ENCODE data around the gene FAM50B. TPM values are rescaled to one million over a fixed set of nuclear protein-coding genes. Genes with fewer than 3 reads are reported as not detected.
"Not testable (repeated sequence)": the region's sequence is repeated elsewhere in the genome, so short reads cannot be mapped to it uniquely, and the experiment has no call there.

The FAM50B gene
- polyA plus RNA-seq, 1 donor, result 9.6 TPM

DNA sequence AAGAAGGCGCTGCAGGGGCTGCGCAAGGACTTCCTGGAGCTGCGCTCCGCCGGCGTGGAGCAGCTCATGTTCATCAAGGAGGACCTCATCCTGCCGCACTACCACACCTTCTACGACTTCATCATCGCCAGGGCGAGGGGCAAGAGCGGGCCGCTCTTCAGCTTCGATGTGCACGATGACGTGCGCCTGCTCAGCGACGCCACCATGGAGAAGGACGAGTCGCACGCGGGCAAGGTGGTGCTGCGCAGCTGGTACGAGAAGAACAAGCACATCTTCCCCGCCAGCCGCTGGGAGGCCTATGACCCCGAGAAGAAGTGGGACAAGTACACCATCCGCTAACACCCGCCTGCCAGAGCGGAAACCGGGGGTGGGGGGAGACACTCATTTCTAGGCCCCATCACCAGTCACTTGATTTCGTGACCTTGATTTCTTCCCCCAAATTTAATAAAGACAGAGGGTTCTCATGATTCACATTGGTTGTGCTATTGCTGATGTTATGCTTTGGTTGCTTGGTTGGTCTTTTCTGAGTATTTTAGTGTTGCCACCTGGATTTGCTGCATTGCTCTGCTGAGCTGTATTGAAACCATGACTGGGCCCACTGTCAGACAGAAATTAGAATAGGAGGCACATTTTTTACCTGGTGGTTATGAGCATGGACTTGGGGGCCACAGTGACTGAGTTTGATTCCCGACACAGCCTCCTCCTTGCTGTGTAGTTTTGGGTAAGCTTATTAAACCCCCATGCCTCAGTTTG is 1.5 kb downstream of the FAM50B start:
- no peak for DNase-seq

DNA sequence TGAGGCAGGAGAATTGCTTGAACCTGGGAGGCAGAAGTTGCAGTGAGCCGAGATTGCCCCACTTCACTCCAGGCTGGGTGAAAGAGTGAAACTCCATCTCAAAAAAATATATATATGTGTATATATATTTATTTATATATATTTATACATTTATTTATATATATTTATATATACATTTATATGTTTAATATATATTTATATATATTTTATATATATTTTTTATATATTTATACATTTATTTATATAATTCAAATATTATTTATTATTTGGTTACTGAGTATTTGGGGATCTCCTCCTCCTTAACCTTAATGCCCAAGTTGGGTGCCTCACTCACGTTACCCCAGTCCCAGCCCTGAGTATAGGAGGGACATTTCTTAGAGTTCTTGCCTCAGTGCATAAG is 2.7 kb downstream of the FAM50B start:
- no peak for DNase-seq

DNA sequence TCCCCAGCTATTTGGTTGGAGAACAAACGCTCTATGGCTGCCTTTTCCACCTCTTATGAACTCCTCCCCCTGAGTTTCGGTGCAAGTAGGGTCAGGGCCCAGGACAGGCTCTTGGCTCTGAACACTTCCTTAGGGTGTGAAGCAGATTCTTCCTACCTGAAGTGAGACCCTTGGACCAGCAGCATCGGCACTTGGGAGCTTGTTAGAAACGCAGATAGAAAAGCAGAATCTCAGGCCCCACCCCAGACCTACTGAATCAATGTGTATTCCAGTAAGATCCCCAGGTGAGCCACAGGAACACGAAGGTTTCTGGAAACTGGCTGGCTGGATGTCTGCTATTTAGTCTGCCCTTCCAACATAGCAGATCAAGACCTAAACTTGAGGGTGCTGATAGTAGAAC is 3.2 kb downstream of the FAM50B start:
- DNase-seq, result no peak

DNA sequence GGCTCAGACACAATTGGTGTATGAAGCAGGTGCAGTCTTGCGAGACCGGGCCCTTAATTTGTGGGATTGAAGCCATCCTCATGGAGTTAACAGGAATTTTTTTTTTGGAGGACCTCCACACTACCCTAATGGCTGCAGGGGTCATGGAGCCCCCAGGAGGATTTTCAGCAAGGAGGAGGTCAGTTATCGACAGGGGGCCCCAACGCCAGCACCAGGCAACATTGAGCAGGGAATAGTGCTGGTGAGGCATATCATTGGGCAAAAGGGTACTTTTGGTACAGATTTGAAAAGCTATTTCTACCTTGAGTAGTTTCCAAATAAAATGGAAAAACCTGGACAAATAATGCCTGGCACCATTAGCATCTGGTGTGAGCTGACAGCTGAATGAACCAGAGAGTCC is 6.7 kb downstream of the FAM50B start:
- DNase-seq, result no peak

DNA sequence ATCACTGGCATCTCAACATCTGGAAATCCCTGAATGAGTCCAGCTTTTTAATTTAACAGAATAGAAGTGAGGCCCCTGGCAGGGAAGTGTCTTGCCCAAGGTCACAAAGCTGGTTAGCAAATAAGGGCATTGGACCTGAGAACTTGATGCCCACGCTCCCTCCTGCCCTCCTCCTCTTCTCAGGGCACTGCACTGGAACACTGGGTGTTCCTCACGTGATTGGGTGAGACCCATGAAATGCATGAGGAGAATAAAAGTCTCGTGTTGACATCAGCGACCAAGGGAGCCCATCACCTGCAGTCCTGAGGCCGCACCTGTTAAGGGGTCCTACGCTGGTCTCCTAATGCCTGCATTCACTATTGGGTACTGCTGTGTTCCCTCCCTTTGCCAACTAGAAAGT is 7.4 kb downstream of the FAM50B start:
- no peak for DNase-seq

DNA sequence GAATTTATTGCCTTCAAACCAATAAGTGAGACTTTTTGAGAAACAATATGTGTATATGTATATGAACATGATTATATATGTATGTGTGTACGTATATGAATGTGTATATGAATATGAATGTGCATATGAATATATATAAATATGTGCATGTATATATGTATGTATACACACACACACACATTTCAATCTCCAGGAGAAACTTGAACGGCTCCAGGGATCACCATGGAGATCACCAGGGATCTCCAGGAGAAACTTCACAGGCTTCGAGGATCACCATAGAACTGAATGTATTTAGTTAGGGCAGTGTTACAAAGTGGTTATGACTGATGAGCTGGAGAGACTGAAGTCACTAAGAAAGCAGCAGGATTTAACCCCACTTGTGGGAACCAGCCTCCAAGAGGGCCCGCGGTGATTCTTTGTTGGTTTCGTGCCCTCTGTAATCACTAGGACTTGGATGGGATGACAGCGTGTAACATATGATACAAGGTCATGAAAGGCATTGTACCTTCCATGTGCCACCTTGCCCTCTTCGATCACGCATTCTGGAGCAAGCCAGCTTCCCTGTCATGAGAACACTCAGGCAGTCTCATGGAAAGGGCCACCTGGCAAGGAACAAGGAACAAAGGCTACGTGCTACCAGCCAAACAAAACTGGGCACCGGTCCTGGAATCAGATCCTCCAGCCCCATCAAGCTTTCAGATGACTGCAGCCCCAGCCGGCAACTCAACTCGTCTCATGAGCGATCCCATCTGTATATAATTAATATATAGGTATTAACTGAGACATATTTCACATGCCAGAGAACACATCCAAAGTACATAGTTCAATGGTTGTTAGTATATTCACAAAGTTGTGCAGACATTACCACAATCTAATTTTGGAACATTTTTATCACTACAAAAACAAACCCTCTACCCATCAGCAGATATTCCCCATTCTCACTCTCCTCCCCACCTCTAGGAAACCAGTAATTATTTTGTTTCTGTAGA is 8.6 kb downstream of the FAM50B start:
- DNase-seq, result no peak

DNA sequence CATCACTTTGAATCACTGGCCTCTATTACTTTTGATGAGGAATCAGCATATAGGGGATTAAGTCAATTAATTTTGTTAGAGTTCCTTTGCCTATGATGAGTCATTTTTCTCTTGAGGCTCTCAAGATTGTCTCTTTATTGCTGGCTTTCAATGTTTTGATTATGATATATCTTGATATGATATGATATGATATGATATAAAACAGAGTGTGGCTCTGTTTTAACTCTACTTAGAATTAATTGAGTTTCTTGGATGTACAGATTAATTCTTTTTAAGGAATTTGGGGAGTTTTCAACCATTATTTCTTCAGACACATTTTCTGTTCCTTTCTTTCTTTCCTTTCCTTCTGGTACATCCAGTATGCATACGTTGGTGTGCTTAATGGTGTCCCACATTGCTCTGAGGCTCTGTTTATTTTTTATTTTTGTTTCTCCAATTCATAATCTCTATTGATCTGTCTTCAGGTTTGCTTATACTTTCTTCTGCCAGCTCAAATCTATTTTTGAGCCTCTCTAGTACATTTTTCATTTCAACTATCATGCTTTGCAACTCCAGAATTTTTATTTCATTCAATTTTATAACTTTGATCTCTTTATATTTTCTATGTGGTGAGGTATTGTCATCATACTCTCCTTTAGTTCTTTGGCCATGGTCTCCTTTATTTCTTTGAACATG is 10.8 kb downstream of the FAM50B start:
- DNase-seq, result no peak

DNA sequence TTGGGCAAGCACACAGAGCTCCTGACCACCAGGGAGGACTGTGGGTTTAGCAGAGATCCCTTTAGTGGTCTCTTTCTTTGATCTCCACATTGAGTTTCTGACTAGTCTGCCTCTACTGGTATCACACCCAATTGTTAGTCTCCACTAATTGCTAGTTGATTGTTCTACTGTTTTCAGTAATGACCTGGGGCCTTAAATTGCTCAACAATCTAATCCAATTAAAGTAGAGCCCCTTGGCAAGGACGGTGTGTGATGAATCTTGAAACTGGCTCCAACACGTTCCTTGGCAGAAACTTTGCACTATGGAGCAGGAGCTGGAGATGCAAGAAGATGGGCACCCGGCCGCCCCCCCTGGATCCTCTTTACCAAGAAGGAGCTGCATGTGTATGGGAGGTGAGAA is 12.3 kb downstream of the FAM50B start:
- no peak for DNase-seq

DNA sequence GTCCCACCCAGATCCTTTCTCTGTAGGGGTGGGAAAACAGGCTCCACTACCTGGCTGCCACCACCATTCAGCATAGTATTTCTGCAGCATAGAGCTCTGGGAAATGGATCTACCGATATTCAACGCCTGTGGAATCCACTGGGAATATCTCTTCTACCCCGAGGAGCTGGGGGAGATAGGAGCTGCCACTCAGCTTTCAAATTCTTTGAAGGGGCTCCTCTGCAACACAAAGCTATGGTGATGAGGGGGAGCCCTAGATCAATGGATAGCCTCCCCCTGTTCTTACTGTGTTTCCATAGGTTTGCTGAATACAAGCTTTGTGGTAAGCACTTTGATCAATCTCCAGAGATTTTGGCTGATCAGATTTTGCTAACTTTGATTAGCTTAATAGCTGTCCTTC is 12.9 kb downstream of the FAM50B start:
- no peak for DNase-seq

DNA sequence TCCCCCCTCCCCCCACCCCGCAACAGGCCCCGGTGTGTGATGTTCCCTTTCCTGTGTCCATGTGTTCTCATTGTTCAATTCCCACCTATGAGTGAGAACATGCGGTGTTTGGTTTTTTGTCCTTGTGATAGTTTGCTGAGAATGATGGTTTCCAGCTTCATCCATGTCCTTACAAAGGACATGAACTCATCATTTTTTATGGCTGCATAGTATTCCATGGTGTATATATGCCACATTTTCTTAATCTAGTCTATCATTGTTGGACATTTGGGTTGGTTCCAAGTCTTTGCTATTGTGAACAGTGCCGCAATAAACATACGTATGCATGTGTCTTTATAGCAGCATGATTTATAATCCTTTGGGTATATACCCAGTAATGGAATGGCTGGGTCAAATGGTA is 14.1 kb downstream of the FAM50B start:
- DNase-seq, result not testable (repeated sequence)

DNA sequence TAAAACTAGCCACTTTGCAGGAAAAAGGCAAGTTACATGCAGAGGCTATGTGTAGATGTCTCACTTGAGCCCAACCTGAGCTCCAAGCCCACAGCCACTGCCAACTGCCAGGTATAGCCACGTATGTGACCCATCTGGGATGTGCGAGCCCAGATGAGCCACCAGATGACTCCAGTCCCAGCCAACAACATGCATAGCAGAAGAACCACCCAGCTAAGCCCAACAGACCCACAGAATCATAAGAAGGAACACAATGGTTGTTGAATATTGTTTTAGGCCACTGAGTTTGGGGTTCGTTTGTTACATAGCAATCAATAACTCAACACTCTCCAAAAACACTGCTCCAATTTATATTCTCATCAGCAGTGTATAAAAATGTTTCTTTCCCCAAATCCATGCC is 16.3 kb downstream of the FAM50B start:
- DNase-seq, result no peak

DNA sequence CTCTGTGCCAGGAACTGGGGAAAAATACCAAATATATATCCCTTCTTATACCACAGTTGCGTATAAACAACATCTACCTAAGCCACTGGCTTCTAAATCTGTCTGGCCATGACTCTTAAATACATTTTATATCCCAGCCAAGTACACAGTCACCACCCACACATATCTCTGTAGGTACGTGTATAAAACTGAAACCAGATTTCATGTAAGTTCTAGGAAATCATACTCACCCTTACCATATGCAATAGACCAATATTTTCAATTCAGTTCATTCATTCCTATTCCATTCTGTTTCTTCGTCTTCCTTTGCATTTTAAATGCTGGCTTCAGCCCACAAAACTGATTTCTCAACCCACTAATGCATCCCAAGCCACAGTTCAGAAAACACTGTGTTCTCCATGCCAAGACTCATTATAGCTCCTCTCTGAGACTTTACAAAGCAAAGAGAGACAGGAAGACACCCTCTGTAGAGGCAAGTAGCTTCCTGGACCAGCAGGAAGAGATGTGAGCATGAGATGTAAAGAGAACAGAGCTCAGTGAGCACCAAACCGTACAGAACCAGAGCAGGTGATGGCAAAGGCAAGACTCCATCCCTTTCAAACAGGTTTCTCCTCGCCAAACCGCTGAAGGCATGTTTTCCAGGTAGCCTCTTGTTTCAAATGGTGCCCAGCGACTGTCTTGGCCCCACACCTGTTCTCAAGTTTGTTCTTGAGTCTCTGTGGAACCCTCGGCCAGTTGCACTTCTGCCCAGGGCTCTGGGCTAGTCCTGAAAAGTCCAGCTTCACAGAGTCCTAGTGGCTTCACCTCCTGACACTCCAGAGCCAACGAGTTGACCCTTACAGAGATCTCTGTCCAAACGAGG is 18.7 kb downstream of the FAM50B start:
- DNase-seq, result no peak

DNA sequence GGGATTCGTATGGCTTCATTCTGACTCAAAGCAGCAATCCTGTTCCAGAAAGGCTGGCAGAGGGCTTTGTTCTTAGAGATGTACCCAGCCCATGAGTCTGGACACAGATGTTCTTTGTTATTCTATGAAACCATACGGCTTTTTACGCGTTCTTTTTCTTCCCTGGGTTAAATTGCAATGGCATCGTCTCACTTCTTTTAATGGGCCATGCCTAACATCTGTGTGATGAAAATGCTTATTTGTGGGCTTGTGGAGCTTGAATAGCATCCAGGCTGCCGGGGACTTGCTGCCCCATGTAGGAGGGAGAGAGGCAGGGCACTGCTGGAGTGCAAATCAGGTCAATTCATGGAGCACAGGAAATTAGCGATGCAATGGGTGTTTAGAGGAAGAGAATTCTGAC is 19.4 kb downstream of the FAM50B start:
- no peak for DNase-seq

DNA sequence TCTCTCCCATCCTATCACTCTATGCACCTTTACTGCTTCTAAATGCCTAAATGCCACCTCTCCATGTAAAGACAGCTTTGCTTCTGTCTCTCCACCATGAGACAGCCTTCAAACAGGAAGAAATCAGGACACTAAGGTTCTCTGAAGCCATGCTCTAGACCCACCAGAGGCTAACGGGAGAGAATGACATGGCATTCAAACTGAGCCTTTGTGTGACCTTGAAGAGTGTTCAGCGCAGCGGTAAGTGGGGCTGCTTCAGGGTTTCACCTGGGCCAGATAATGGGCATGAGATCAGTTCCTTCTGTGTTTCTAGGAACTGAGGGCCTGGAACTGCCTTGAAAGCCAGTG is 20.1 kb downstream of the FAM50B start:
- no peak for DNase-seq

DNA sequence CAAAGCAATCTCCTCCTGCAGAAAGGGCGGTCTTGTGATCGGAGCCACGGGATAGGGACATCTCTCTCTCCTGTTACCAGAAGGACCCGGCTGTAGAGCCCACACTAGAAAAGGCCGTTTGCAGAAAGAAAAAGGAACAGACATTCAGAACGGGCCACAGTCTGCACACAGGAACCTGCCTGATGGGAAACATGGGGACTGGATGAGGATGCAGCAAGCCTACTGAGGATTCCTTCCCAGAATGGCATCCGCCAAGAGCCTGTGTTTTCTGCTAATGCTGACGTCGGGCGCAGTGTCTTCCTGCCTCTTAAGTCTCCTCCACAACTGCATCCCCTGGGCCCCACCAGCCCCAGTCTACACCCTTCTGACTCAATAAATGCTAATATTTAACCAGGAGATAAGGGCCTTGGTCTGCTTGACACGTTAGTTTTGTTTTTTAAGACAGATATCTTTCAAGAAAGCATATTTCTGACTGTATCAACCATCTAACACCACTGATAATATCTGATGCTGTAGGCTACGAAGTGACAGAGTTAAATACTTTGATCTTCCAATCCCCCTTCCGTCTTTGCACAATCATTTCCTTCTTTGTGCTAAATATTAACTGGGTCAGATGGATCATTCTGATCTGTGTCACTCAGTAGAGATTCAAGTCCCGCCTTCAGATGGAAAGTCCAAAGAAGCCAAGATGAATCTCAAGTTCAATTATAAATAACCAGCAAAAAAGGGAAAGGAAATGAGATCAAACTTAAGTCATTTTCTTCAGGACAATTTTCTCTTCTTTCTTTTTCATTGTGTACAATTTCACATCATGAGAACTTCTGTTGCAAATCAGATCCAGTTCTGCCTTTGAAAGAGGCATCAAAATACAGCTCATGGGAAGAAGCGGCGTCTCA is 20.7 kb downstream of the FAM50B start:
- no peak for DNase-seq

DNA sequence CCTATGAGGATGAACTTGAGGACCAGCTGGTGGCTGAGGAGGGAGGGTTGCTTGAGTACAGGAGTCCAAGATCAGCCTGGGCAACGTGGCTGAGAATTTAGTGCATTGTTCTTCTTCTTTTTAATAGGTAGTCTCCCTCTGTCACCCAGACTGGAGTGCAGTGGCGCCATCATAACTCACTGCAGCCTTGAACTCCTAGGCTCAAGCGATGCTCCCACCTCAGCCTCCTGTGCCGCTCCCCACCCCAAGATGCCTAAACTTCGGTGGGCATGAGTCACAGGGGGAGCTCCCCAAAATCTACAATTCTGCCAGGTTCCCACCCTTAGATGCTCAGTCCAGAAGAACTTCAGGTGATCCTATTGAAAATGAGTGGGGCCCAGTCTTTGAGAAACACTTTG is 21.4 kb downstream of the FAM50B start:
- no peak for DNase-seq

DNA sequence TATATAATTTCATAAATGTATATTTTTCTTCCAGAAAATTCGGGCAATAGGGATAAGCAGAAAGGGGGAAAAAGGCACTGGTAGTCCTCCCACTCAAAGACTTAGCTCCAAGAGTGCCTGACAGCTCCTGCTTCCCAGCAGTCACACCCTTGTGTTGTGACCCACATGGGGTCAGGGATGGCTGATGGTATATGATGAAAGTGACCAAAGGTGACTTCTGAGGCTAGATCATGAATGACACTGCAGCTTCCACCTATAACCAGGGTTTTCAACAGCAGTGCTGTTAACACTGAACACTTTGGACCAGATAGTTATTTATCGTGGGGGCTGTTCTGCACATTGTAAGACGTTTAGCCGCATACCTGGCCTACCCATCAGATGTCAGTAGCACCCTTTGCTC is 22.3 kb downstream of the FAM50B start:
- no peak for DNase-seq

DNA sequence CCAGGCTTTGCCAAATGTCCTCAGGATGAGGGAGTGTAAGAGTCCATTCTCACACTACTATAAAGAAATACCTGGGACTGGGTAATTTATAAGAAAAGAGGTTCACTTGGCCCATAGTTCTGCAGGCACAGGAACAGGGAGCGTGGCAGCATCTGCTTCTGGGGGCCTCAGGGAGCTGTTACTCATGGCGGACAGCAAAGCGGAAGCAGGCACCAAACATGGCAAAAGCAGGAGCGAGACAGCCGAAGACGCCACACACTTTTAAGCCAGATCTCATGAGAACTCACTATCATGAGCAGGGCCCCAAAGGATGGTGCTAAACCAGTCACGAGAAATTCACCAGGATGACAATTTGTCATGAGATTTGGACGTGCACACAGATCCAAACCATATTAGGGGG is 22.8 kb downstream of the FAM50B start:
- no peak for DNase-seq

DNA sequence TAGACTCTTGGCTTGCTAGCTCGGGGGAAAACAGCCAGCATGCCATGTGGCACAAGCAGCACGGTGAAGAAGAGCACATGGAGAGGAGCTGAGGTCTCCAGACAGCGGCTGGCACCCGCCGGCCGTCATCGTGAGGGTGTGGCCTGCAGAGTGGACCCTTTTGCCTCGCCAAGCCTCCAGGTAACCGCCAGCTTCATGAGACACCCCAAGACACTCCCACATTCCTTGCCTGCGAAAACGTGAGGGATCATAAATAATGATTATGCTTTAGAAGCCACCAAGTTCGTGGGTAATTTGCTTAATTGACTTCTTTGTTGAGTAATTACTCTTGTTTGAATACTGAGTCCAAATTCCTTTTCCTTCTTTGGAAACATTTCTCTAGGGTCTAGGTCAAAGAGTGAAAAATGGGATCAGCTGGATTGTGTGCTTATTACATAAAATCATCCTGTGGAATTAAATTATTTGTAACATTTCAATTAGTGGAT is 23.2 kb downstream of the FAM50B start:
- DNase-seq, result no peak

DNA sequence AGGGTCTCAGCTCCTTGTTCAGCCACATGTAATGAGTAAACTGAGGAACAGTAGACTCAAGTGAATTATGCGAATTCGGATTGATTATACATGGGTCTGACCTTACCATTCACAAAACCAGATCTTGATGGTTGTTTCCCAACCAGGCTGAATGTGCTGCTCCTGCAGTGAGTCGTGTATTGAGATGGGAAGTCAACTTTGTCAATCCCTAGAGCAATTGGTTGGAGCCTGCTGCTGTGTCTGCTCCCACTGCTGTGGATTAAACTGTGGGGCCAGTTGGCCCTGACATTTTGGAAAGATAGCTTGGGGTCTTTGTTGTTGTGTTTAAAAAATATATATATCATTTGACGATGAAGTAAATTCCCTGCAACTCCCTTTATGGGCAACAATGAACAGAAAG is 23.9 kb downstream of the FAM50B start:
- no peak for DNase-seq

DNA sequence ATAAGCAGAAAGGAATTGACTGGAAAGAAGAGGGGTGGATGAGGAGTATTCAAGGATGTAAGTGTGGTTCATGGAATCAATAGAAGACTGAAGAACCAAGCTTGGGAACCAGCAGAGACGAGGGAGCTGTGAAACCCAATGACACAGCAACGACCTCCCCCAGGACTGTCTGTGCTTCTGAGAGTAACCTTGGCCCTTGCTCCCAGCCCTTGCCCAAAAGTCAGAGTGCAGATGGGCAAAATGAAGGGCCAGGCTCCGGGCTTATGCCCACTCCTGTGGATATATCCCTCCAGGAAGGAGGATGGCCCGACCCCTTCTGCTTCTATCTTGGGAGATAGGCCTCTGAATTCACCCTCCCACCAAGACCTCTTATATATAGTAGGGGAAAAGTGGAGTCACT is 24.9 kb downstream of the FAM50B start:
- DNase-seq, result no peak
